ENCODE results near the gene C20orf202.

The C20orf202 gene

GRCh38 chr20:1166948-1167720 is 36.1 kb upstream of the C20orf202 start:
- Histone ChIP-seq H3K27me3 (no peaks in the 10 kb centered on the region), H3K4me1 (ENCODE audit: control insufficient read depth in 1 of 2, insufficient read depth in 1 of 2, low read depth in 1 of 2, low read length in 1 of 2) (peaks cover 0 to 3% of the 10 kb centered on the region in 2 experiments), H3K4me3 (ENCODE audit: low read depth in 1 of 2, low read length in 1 of 2) (no peak overlapping the region), H3K9me3 (no peaks in the 10 kb centered on the region), H3K36me3 (peaks cover 99% of the 10 kb centered on the region), H3K27ac (no peak overlapping the region)
- TF ChIP-seq CTCF (IDR thresholded peaks at IDR 0.05), result no peak

DNA sequence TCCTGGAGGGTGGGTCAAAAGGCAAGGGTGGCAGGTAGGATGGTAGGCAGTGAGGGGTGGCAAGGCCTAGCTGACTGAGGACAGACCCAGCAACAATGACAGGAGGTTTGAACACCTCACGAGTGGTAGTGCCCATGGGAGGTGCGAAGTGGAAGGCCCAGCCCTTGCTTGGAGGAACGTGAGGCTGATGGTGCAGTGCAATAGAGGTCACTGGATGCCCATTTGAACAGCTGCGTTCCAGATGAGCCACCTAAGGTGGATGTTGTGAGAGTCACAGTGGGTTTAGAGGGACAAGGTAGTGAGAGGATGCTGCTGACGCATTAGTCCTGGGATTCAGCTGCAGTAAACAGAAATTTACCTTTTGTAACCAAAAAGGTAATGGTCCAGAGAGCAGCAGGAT is 34.0 kb upstream of the C20orf202 start:
- no peak overlapping the region for H3K27ac ChIP-seq
- no peaks in the 10 kb centered on the region for H3K9me3 ChIP-seq
- peaks cover 100% of the 10 kb centered on the region for H3K36me3 ChIP-seq
- no peaks in the 10 kb centered on the region for H3K27me3 ChIP-seq
- no peak overlapping the region for H3K4me3 ChIP-seq (ENCODE audit: low read depth in 1 of 2, low read length in 1 of 2)
- TF ChIP-seq CTCF (IDR thresholded peaks at IDR 0.05), result no peak
- H3K4me1 ChIP-seq (ENCODE audit: control insufficient read depth in 1 of 2, insufficient read depth in 1 of 2, low read depth in 1 of 2, low read length in 1 of 2), result peaks cover 0 to 3% of the 10 kb centered on the region in 2 experiments

GRCh38 chr20:1171461-1172093 is 31.7 kb upstream of the C20orf202 start:
- no peak overlapping the region for H3K27ac ChIP-seq
- no peaks in the 10 kb centered on the region for H3K9me3 ChIP-seq
- no peak for TF ChIP-seq CTCF (IDR thresholded peaks at IDR 0.05)
- no peak overlapping the region for H3K4me3 ChIP-seq (ENCODE audit: low read depth in 1 of 2, low read length in 1 of 2)
- no peaks in the 10 kb centered on the region for H3K27me3 ChIP-seq
- peaks cover 98% of the 10 kb centered on the region for H3K36me3 ChIP-seq
- H3K4me1 ChIP-seq (ENCODE audit: control insufficient read depth in 1 of 2, insufficient read depth in 1 of 2, low read depth in 1 of 2, low read length in 1 of 2), result no peaks in the 10 kb centered on the region

DNA sequence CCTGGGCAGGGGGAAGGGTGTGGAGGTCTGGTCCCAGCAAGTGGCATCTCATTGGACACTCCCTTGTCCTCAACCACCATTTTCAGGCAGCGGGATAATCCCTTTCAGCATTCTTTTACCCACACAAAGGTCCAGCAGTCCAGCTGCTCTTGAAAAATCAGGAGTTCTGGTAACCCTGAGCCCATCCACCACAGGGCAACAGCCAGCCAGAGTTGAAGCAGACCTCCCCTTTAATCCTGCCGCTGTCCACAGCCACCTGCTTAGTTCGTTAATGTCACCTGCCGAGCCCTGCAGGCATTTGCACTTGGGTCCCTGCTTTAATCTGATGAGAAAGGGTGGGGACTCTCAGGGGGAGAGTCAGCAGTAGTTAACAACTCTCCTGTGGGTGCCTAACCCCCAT is 29.6 kb upstream of the C20orf202 start:
- TF ChIP-seq CTCF (IDR thresholded peaks at IDR 0.05), result no peak
- peaks cover 84% of the 10 kb centered on the region for H3K36me3 ChIP-seq
- no peak overlapping the region for H3K27ac ChIP-seq

DNA sequence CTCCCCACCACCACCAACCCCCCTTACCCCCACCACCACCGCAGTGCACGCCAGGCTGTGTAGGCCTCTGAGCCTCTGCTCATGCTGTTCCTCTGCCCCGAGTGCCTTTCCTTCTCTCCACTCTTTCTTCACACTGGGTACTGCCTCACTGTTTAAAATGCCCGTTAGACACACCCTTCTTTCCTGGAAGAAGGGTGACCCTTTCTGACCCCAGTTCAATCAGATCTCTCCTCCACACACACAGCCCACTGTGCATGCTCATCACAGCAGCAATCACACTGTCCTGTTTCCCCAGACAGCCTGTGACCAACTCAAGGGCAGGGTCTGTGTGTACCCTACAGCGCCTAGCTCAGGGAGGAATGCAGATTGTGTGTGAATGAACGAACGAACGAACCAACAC is 28.5 kb upstream of the C20orf202 start:
- H3K4me1 ChIP-seq (ENCODE audit: control insufficient read depth in 1 of 2, insufficient read depth in 1 of 2, low read depth in 1 of 2, low read length in 1 of 2), result no peaks in the 10 kb centered on the region
- H3K9me3 ChIP-seq, result no peaks in the 10 kb centered on the region
- H3K27me3 ChIP-seq, result no peaks in the 10 kb centered on the region
- no peak for TF ChIP-seq CTCF (IDR thresholded peaks at IDR 0.05)
- no peak overlapping the region for H3K27ac ChIP-seq
- H3K36me3 ChIP-seq, result peaks cover 73% of the 10 kb centered on the region
- H3K4me3 ChIP-seq (ENCODE audit: low read depth in 1 of 2, low read length in 1 of 2), result no peak overlapping the region

More for the DNA sequence above, 29.6 kb upstream of the C20orf202 start:
- no peak overlapping the region for H3K4me3 ChIP-seq (ENCODE audit: low read depth in 1 of 2, low read length in 1 of 2)
- H3K4me1 ChIP-seq (ENCODE audit: control insufficient read depth in 1 of 2, insufficient read depth in 1 of 2, low read depth in 1 of 2, low read length in 1 of 2), result no peaks in the 10 kb centered on the region
- no peaks in the 10 kb centered on the region for H3K9me3 ChIP-seq
- no peaks in the 10 kb centered on the region for H3K27me3 ChIP-seq
